IPS-15b (cell line): Measurements from ENCODE around the gene NID1.
"Not testable (repeated sequence)": the region's sequence is repeated elsewhere in the genome, so short reads cannot be mapped to it uniquely, and the experiment has no call there.

Experiments used
- H3K27me3 ChIP-seq: one replicate; pipeline ENCODE4 v1.6.1; 2013; ENCODE audit warnings: low read length; ENCODE audit not compliant: control insufficient read depth, insufficient read depth
- H3K36me3 ChIP-seq: one replicate; pipeline ENCODE4 v1.6.1; 2013; ENCODE audit warnings: low read length; ENCODE audit not compliant: control insufficient read depth, insufficient read depth
- H3K4me1 ChIP-seq: one replicate; pipeline ENCODE4 v1.6.1; 2013; ENCODE audit warnings: mild to moderate bottlenecking, low read length; ENCODE audit not compliant: control insufficient read depth, insufficient read depth
- H3K4me3 ChIP-seq: one replicate; pipeline ENCODE4 v1.5.1; 2013; ENCODE audit warnings: low read depth, low read length
- H3K9ac ChIP-seq: one replicate; pipeline ENCODE4 v1.6.1; 2013; ENCODE audit warnings: low read depth, mild to moderate bottlenecking, low read length
- H3K9me3 ChIP-seq: one replicate; pipeline ENCODE4 v1.6.1; 2013; ENCODE audit warnings: mild to moderate bottlenecking, low read length; ENCODE audit not compliant: control insufficient read depth, insufficient read depth

Gene NID1

GRCh38 chr1:235986869-235987268, 78.0 kb downstream of the NID1 start:
- no peak overlapping the region for H3K4me3 ChIP-seq
- H3K9ac ChIP-seq, result no peak overlapping the region
- no peaks in the 10 kb centered on the region for H3K36me3 ChIP-seq

DNA sequence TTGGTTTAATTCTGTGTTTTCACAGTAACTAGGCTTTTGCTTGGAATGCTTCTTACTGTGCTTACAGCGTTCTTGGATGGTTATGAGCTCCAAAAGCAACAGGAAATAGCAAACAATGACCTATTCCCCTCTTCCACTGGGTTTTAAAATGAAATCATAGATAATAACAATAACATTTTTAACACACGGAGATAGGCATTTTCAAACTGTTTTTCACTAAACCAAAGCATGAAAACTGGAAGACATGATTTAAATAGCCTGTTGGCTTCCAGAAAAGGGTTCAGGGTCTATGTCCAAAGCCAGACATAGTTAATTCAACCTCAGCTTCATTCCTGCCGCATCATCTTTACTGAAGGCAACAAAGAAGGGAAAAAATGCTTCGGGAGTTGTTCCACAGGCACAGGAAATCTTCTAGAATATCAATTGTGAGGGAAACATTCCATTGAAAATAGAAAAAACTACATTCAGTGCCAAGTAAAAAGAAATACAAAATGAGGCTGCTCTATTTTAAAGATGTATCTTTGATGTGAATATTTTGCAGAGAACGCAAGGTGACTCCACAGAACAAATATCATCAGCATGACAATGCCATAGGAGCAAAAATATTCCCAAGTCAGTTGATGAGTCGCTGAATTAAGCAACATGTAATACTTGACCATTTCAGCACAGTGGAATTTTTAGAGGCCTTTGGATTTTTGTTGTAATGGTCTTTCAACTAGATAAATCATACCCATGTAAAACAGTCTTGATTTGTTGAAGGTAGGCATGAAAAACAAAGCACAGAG, 80.7 kb downstream of the NID1 start:
- Histone ChIP-seq H3K9ac (no peak overlapping the region), H3K27me3 (no peaks in the 10 kb centered on the region)

More at GRCh38 chr1:235986869-235987268, 78.0 kb downstream of the NID1 start:
- H3K4me1 ChIP-seq, result no peaks in the 10 kb centered on the region
- no peaks in the 10 kb centered on the region for H3K9me3 ChIP-seq
- H3K27me3 ChIP-seq, result no peaks in the 10 kb centered on the region

GRCh38 chr1:235980976-235981375, 83.9 kb downstream of the NID1 start:
- no peaks in the 10 kb centered on the region for H3K4me1 ChIP-seq
- no peaks in the 10 kb centered on the region for H3K27me3 ChIP-seq
- no peaks in the 10 kb centered on the region for H3K36me3 ChIP-seq
- no peaks in the 10 kb centered on the region for H3K9me3 ChIP-seq
- H3K9ac ChIP-seq, result no peak overlapping the region
- H3K4me3 ChIP-seq, result no peak overlapping the region

More for the DNA sequence above, 80.7 kb downstream of the NID1 start:
- Histone ChIP-seq H3K4me1 (no peaks in the 10 kb centered on the region), H3K4me3 (no peak overlapping the region), H3K9me3 (no peaks in the 10 kb centered on the region), H3K36me3 (no peaks in the 10 kb centered on the region)

DNA sequence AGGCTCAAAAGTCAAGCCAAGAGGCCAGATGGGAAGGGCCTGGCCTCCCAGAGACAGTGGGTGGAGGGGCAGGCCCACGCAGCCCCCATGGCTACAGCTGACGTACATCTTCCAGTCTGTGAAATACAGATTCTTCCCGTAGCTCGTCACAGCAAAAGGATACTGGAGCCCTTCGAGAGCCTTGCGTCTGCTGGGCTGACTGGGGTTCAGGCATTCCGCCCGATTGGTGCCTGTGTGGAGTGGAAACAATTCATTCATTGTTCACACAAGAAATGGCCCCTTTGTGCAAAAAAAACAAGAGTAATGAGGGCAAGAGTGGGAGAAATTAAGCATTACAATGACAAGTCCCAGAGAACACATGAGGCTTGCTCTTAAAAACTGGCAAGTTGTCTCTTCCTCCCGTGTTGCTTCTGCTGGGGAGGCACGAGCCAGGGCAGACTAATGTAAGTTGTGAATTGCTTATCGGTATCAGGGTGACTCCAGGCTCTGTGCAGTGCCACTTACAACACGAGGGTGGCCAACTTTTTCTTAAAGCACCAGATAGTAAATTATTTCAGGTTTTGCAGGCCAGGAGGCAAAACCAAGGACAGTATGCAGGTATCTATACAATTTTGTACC, 85.1 kb downstream of the NID1 start:
- Histone ChIP-seq H3K4me1 (no peaks in the 10 kb centered on the region), H3K36me3 (no peaks in the 10 kb centered on the region), H3K4me3 (no peak overlapping the region), H3K27me3 (no peaks in the 10 kb centered on the region), H3K9ac (no peak overlapping the region), H3K9me3 (no peaks in the 10 kb centered on the region)

GRCh38 chr1:235979176-235979575, 85.7 kb downstream of the NID1 start:
- Histone ChIP-seq H3K9me3 (no peaks in the 10 kb centered on the region), H3K4me1 (no peaks in the 10 kb centered on the region), H3K4me3 (no peak overlapping the region), H3K36me3 (no peaks in the 10 kb centered on the region), H3K27me3 (no peaks in the 10 kb centered on the region), H3K9ac (no peak overlapping the region)

DNA sequence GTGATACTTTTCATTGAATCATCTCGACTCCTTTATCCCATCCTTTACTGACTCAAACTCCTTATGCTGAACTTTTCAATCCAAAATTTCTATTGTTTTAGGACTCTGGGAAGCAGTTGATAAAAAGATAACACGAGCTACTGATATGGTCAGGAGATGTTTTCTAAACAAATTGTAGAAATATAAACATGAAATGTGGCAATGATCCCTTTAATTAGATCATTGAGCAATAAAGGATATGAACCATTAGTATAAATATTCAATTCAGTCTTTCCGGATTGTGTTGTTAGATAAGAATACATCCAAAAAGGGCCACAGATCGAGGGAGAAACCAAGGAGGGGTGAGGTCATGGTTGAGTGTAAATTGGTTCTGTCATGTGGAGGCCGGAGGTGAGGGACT, 88.4 kb downstream of the NID1 start:
- Histone ChIP-seq H3K27me3 (no peaks in the 10 kb centered on the region), H3K9me3 (no peaks in the 10 kb centered on the region), H3K9ac (no peak overlapping the region), H3K4me1 (no peaks in the 10 kb centered on the region), H3K36me3 (no peaks in the 10 kb centered on the region), H3K4me3 (no peak overlapping the region)

GRCh38 chr1:235974616-235975015, 90.3 kb downstream of the NID1 start:
- Histone ChIP-seq H3K4me3 (no peak overlapping the region), H3K27me3 (no peaks in the 10 kb centered on the region), H3K36me3 (no peaks in the 10 kb centered on the region)

DNA sequence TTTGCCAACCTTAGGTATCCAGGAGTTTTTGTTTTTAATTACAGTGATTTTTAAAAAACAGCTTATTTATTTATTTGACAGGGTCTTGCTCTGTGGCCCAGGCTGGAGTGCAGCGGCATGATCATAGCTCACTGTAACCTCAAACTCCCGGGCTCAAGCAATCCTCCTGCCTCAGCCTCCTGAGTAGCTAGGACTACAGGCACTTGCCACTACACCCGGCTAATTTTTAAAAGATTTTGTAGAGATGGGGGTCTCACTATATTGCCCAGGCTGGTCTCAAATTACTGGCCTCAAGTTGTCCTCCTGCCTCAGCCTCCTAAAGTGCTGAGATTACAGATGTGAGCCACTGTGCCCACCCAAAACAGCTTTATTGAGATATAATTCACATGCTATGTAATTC, 92.2 kb downstream of the NID1 start:
- H3K36me3 ChIP-seq, H3K9ac ChIP-seq, H3K4me1 ChIP-seq, H3K9me3 ChIP-seq, H3K27me3 ChIP-seq: not testable (repeated sequence)
- H3K4me3 ChIP-seq, result peak overlapping the region; percentile 50

More at GRCh38 chr1:235974616-235975015, 90.3 kb downstream of the NID1 start:
- Histone ChIP-seq H3K9ac (no peak overlapping the region), H3K9me3 (no peaks in the 10 kb centered on the region), H3K4me1 (no peaks in the 10 kb centered on the region)

DNA sequence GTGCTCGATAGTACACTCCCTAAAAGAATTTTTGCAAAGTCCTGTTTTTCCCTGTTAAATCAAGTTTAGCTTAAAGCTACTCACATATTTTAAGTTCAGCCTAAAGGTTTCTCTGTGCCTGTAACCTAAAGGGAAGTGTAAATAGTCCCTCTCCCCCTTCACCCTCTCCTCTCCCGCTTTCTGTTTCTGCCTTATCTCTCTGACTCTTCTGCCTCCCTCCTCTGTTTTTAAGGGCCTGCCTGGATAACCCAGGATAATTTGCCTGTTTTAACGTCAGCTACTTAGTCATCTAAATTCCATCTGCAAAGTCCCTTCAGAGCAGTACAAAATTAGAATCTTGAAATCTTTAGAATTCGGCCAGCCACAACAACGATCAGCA, 92.6 kb downstream of the NID1 start:
- no peaks in the 10 kb centered on the region for H3K27me3 ChIP-seq
- peak overlapping the region; percentile 50 for H3K4me3 ChIP-seq
- H3K36me3 ChIP-seq, result no peaks in the 10 kb centered on the region
- H3K9me3 ChIP-seq, result no peaks in the 10 kb centered on the region
- no peaks in the 10 kb centered on the region for H3K4me1 ChIP-seq
- H3K9ac ChIP-seq, result peak overlapping the region; percentile 32

DNA sequence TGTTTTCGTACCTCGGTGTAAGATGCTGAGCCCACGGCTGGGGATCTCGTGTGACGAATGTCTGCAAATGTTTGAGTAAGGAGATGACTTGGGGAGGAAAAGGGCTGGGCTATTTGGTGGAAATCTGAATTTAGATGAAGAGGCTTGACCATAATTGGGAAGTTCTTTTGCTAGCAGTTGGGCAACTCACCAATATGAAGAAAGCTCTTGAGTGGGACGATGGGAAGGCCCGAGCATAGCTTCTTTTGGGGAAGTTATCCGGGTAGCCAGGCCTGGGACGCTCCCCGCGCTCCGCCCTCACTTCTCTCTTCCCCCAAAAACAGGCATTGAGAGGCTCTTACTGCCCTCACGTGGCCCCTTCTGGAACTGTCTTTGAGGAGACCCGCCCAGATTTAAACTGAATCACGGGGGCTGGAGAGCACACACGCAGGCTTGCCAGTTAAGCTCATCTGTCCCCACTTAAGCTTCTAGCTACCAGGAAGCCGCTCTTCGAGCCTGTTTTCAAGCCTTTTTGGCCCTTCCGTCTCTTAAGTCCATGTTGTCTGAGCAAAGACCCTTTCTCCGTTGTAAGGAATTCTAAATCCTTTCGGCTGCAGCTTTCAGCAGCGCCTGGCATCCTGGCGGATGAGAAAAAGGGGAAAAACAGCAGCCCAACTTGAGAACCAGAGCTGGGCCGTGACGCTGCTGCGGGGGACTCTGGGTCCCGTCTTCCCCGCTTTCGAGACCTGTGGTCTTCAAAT, 93.1 kb downstream of the NID1 start:
- no peaks in the 10 kb centered on the region for H3K36me3 ChIP-seq
- no peaks in the 10 kb centered on the region for H3K9me3 ChIP-seq
- no peaks in the 10 kb centered on the region for H3K4me1 ChIP-seq
- H3K27me3 ChIP-seq, result no peaks in the 10 kb centered on the region
- H3K4me3 ChIP-seq, result peak overlapping the region; percentile 50
- H3K9ac ChIP-seq, result peak overlapping the region; percentile 32

- H3K9me3 ChIP-seq, result no peaks in the 10 kb centered on the region
- no peak overlapping the region for H3K9ac ChIP-seq
Observed at GRCh38 chr1:235971020-235971419, 93.9 kb downstream of the NID1 start.

DNA sequence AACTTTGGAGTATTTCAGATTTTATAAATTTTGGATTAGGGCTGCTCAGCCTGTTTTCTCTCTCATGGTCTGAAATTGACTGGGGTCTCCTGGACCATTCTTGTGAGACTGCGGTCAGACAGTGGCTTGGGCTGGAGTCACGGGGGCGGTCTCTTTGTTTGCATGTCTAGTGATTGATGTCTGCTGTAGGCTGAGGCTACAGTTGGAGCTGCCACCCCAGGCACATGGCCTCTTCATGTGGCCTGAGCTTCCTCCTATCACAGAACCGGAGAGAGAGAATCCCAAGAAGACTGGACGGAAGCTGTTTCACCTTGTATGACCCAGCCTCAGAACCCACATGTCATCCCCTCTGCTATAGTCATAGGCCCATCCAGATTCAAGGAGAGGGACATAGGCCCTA, 96.1 kb downstream of the NID1 start:
- Histone ChIP-seq H3K4me1 (no peaks in the 10 kb centered on the region), H3K9ac (no peak overlapping the region), H3K4me3 (no peak overlapping the region), H3K9me3 (no peaks in the 10 kb centered on the region), H3K27me3 (no peaks in the 10 kb centered on the region), H3K36me3 (no peaks in the 10 kb centered on the region)

More at GRCh38 chr1:235971020-235971419, 93.9 kb downstream of the NID1 start:
- Histone ChIP-seq H3K27me3 (no peaks in the 10 kb centered on the region), H3K4me3 (no peak overlapping the region), H3K36me3 (no peaks in the 10 kb centered on the region), H3K4me1 (no peaks in the 10 kb centered on the region)
